GM12872 (cell line): ENCODE results near the gene CENPL.

Source experiments
- CTCF ChIP-seq: IDR thresholded peaks from 3 replicates; pipeline ENCODE4 v1.5.1; 2011; ENCODE audit warnings: low read depth, mild to moderate bottlenecking, low read length, moderate library complexity; ENCODE audit not compliant: insufficient read depth

CENPL gene

GRCh38 chr1:173862769-173863223 lies 38.1 kb upstream of the CENPL start:
- no peak for TF ChIP-seq CTCF

- no peak for TF ChIP-seq CTCF
Observed at GRCh38 chr1:173861731-173862145, 37.1 kb upstream of the CENPL start.

- no peak for TF ChIP-seq CTCF
Observed at GRCh38 chr1:173860065-173860464, 35.4 kb upstream of the CENPL start.

GRCh38 chr1:173857363-173857917 lies 32.8 kb upstream of the CENPL start:
- TF ChIP-seq CTCF, result no peak

GRCh38 chr1:173856903-173857302 lies 32.2 kb upstream of the CENPL start:
- TF ChIP-seq CTCF, result no peak

GRCh38 chr1:173856014-173856413 lies 31.3 kb upstream of the CENPL start:
- TF ChIP-seq CTCF, result no peak

- TF ChIP-seq CTCF, result no peak
Observed at GRCh38 chr1:173853074-173853473, 28.4 kb upstream of the CENPL start.
